ENCODE measurements around the gene INCA1. TPM values are rescaled to one million over a fixed set of nuclear protein-coding genes. Genes with fewer than 3 reads are reported as not detected.

INCA1 gene
- total and polyA plus RNA-seq, 2 of the 13 experiments (the other 11 are each of a cell fraction or from before 2014, with no cell fraction given), result 0.93 to 2.6 TPM

- TF ChIP-seq ZNF704 (CRISPR knock-in tag; IDR thresholded peaks at IDR 0.05; ENCODE audit: borderline replicate concordance) (no peak), ATAD3A (CRISPR knock-in tag; IDR thresholded peaks at IDR 0.05) (no peak), ZFP90 (CRISPR knock-in tag; IDR thresholded peaks at IDR 0.05; ENCODE audit: borderline replicate concordance) (peak; percentile 52; the same call in 1 of the 2 replicates), ZXDC (CRISPR knock-in tag; IDR thresholded peaks at IDR 0.05) (no peak), HNF1B (CRISPR knock-in tag; IDR thresholded peaks at IDR 0.05) (0 out of 2 replicates have a peak, but pooled peaks have one; percentile 31), SIX4 (CRISPR knock-in tag; IDR thresholded peaks at IDR 0.05) (no peak), ZNF337 (CRISPR knock-in tag; IDR thresholded peaks at IDR 0.05; ENCODE audit: borderline replicate concordance, low read depth) (no peak), THAP7 (CRISPR knock-in tag; IDR thresholded peaks at IDR 0.05) (no peak), NFKBIZ (CRISPR knock-in tag; IDR thresholded peaks at IDR 0.05) (no peak), SNAPC5 (CRISPR knock-in tag; IDR thresholded peaks at IDR 0.05; ENCODE audit: borderline replicate concordance) (no peak), TARDBP (CRISPR knock-in tag; IDR thresholded peaks at IDR 0.05) (no peak; the same call in 1 of the 2 replicates), ZBTB38 (CRISPR knock-in tag; IDR thresholded peaks at IDR 0.05) (peak; percentile 57), ZNF10 (CRISPR knock-in tag; IDR thresholded peaks at IDR 0.05; ENCODE audit: borderline replicate concordance, low read depth) (no peak), ZBTB34 (CRISPR knock-in tag; IDR thresholded peaks at IDR 0.05) (no peak), ZKSCAN1 (IDR thresholded peaks at IDR 0.05; ENCODE audit: low read length) (no peak), PBX3 (CRISPR knock-in tag; IDR thresholded peaks at IDR 0.05; ENCODE audit: borderline replicate concordance) (peak; percentile 83; the same call in 1 of the 2 replicates), HNRNPK (IDR thresholded peaks at IDR 0.05; ENCODE audit: low read depth, low read length, poor library complexity, severe bottlenecking) (no peak), POGZ (CRISPR knock-in tag; IDR thresholded peaks at IDR 0.05) (no peak), SMAD9 (CRISPR knock-in tag; IDR thresholded peaks at IDR 0.05) (no peak), ZNF33A (CRISPR knock-in tag; IDR thresholded peaks at IDR 0.05; ENCODE audit: borderline replicate concordance) (no peak)
Measured at GRCh38 chr17:4966844-4967538, 30.3 kb downstream of the INCA1 start (continued).

All from HepG2 (cell line).